Panc1 (cell line): ENCODE data around the gene OR5A2. TPM values are rescaled to one million over a fixed set of nuclear protein-coding genes. Genes with fewer than 3 reads are reported as not detected.

Experiments
- ATAC-seq: fragments of 200-7000 bp; cut with Tn5 transposase; 2 replicates; pipeline ENCODE4 v1.9.1; 2020; ENCODE audit warnings: mild to moderate bottlenecking, moderate library complexity
- BruUV-seq: library from RNA; stranded (reverse); fragments of 400-500 nt; replicated peaks from 2 replicates; lab custom pipeline; 2021; lab: Mats Ljungman, UMichigan
- CTCF ChIA-PET: fragments of 300-600 bp; sonication (Branson Sonifier 250); formaldehyde crosslinking; loops from one replicate; lab custom pipeline; 2022; ENCODE audit warnings: antibody characterized with exemption; lab: Charles Lee
- POLR2A ChIA-PET: fragments of 300-600 bp; sonication (Branson Sonifier 250); formaldehyde crosslinking; loops from one replicate; lab custom pipeline; 2022; ENCODE audit warnings: antibody characterized with exemption; lab: Charles Lee
- DNase-seq: peaks from one replicate; pipeline ENCODE4 v3.0.0-alpha.2; 2010; ENCODE audit warnings: low read depth, low spot score
- H3K27ac ChIP-seq: 2 replicates; pipeline ENCODE4 v1.5.1; 2011; ENCODE audit warnings: mild to moderate bottlenecking, low read length, inconsistent platforms
- H3K27me3 ChIP-seq: fragments of 200-500 bp; sonication (Bioruptor generic); 2 replicates; pipeline ENCODE4 v1.6.0; 2014; ENCODE audit warnings: low read length, inconsistent platforms; ENCODE audit not compliant: control insufficient read depth, insufficient read depth
- H3K36me3 ChIP-seq: fragments of 200-500 bp; sonication (Bioruptor generic); 2 replicates; pipeline ENCODE4 v1.5.1; 2014; ENCODE audit warnings: inconsistent platforms, mild to moderate bottlenecking, low read length, moderate library complexity; ENCODE audit not compliant: control insufficient read depth, insufficient read depth
- H3K4me1 ChIP-seq: 2 replicates; pipeline ENCODE4 v1.5.1; 2011; ENCODE audit warnings: inconsistent platforms, mild to moderate bottlenecking, low read length, moderate library complexity; ENCODE audit not compliant: control insufficient read depth, insufficient read depth
- H3K4me3 ChIP-seq, 2 experiments: 2 replicates each; pipeline ENCODE4 v1.5.1; 2011 to 2012; ENCODE audit warnings: low read depth in 2 of 2, low read length in 2 of 2, mild to moderate bottlenecking in 2 of 2, inconsistent platforms in 1 of 2, moderate library complexity in 1 of 2
- H3K9me3 ChIP-seq: fragments of 200-500 bp; sonication (Bioruptor generic); 2 replicates; pipeline ENCODE4 v1.5.1; 2014; ENCODE audit warnings: low read depth, mild to moderate bottlenecking, inconsistent platforms, low read length, moderate library complexity; ENCODE audit not compliant: control insufficient read depth, insufficient read depth
- POLR2AphosphoS5 ChIP-seq: IDR thresholded peaks from 2 replicates; pipeline ENCODE4 v1.6.1; 2012; ENCODE audit warnings: mild to moderate bottlenecking, low read depth, low read length, moderate library complexity
- SIN3A ChIP-seq: IDR thresholded peaks from 2 replicates; pipeline ENCODE4 v1.6.1; 2012; ENCODE audit warnings: low read depth, mild to moderate bottlenecking, low read length, moderate library complexity, borderline replicate concordance; ENCODE audit not compliant: insufficient read depth
- TCF7L2 ChIP-seq: IDR thresholded peaks from 2 replicates; pipeline ENCODE4 v1.6.1; 2011; ENCODE audit warnings: mild to moderate bottlenecking, low read depth, low read length, inconsistent platforms
- in situ Hi-C: cut with HindIII; loops from 2 replicates; pipeline ENCODE4 v1.10.0; 2016; ENCODE audit warnings: low sequenced_read_pairs, low pct_unique_long_range_greater_than_20kb
- intact Hi-C: fragments of 100-400 bp; cut with micrococcal nuclease; formaldehyde crosslinking; loops from one replicate; pipeline ENCODE4 v1.10.0; 2022; ENCODE audit not compliant: unreplicated experiment
- total RNA-seq: library from RNA; stranded (reverse); gene quantifications from one replicate; pipeline ENCODE4 v1.2.1, GENCODE V29; 2021; ENCODE audit not compliant: unreplicated experiment
- TF ChIP-seq, protein P1 (sequence below): fragments of 450-650 bp; IDR thresholded peaks from 2 replicates; pipeline ENCODE4 v1.5.1; 2017; ENCODE audit warnings: mild to moderate bottlenecking
- TF ChIP-seq, protein P2 (sequence below), 2 experiments: IDR thresholded peaks; 2 replicates each; pipeline ENCODE4 v1.6.1; 2011 to 2012; ENCODE audit warnings: low read depth in 2 of 2, control low read depth in 1 of 2, low read length in 1 of 2, mild to moderate bottlenecking in 1 of 2, moderate library complexity in 1 of 2; ENCODE audit not compliant: insufficient read depth in 1 of 2

Gene OR5A2
- total RNA-seq, 1 experiment from 2014 or later: not detected

DNA sequence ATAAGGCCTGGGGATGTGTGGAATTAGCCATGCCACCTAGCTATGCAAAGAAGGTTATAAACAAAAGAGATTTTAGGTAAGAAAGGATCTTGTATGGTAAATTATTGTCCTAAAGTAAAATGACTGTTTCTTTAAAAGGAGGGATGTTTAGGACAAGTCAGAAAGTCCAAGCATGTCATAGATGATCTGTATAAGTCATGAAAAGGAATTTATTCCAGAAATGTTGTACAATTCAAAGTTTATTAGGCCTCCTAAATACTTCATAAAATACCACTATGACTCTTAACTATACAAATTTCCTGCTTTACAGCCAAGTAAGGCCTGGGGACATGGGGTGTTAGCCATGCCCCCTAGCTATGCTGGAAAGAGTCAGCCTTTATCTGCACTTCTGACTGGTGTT, 22.7 kb downstream of the OR5A2 start:
- H3K27me3 ChIP-seq: no peaks in the 10 kb centered on the region
- TF ChIP-seq POLR2AphosphoS5: no peak
- TF ChIP-seq, protein P1, sequence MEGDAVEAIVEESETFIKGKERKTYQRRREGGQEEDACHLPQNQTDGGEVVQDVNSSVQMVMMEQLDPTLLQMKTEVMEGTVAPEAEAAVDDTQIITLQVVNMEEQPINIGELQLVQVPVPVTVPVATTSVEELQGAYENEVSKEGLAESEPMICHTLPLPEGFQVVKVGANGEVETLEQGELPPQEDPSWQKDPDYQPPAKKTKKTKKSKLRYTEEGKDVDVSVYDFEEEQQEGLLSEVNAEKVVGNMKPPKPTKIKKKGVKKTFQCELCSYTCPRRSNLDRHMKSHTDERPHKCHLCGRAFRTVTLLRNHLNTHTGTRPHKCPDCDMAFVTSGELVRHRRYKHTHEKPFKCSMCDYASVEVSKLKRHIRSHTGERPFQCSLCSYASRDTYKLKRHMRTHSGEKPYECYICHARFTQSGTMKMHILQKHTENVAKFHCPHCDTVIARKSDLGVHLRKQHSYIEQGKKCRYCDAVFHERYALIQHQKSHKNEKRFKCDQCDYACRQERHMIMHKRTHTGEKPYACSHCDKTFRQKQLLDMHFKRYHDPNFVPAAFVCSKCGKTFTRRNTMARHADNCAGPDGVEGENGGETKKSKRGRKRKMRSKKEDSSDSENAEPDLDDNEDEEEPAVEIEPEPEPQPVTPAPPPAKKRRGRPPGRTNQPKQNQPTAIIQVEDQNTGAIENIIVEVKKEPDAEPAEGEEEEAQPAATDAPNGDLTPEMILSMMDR: no peak
- TF ChIP-seq TCF7L2: no peak
- TF ChIP-seq, protein P2, sequence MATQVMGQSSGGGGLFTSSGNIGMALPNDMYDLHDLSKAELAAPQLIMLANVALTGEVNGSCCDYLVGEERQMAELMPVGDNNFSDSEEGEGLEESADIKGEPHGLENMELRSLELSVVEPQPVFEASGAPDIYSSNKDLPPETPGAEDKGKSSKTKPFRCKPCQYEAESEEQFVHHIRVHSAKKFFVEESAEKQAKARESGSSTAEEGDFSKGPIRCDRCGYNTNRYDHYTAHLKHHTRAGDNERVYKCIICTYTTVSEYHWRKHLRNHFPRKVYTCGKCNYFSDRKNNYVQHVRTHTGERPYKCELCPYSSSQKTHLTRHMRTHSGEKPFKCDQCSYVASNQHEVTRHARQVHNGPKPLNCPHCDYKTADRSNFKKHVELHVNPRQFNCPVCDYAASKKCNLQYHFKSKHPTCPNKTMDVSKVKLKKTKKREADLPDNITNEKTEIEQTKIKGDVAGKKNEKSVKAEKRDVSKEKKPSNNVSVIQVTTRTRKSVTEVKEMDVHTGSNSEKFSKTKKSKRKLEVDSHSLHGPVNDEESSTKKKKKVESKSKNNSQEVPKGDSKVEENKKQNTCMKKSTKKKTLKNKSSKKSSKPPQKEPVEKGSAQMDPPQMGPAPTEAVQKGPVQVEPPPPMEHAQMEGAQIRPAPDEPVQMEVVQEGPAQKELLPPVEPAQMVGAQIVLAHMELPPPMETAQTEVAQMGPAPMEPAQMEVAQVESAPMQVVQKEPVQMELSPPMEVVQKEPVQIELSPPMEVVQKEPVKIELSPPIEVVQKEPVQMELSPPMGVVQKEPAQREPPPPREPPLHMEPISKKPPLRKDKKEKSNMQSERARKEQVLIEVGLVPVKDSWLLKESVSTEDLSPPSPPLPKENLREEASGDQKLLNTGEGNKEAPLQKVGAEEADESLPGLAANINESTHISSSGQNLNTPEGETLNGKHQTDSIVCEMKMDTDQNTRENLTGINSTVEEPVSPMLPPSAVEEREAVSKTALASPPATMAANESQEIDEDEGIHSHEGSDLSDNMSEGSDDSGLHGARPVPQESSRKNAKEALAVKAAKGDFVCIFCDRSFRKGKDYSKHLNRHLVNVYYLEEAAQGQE (IDR thresholded peaks at IDR 0.05; ENCODE audit: insufficient read depth in 1 of 2, low read depth in 2 of 2, low read length in 1 of 2): no peak
- TF ChIP-seq SIN3A: no peak
- BruUV-seq: no TSS peak
- H3K4me1 ChIP-seq: no peaks in the 10 kb centered on the region
- POLR2A ChIA-PET: no interaction called here
- CTCF ChIA-PET: no interaction called here
- H3K4me3 ChIP-seq: no peak overlapping the region
- no peaks in the 10 kb centered on the region for H3K36me3 ChIP-seq
- no peak overlapping the region for H3K27ac ChIP-seq
- in situ Hi-C loops (no loop called here), intact Hi-C loops (no loop called here)
- peaks cover 12% of the 10 kb centered on the region; the same call in 1 of the 2 replicates for H3K9me3 ChIP-seq
- DNase-seq (no peak), ATAC-seq (no peak)

DNA sequence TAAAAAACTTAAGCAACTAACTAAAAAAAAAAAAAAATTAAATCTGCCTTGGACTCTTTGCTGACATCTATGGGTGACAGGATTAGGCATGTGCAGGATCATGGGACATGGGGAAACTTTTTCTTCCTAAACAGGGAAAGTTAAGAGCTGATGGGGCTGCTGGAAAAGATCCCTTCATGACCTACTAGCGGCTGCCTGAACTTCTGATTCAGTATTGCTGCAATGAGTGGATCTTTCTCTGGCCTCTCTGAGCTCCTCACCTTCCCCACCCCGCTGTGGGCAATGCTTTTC, 25.0 kb downstream of the OR5A2 start:
- in situ Hi-C loops: no loop called here
- ChIA-PET POLR2A (no interaction called here), CTCF (no interaction called here)
- BruUV-seq: no TSS peak
- TF ChIP-seq, protein P2 (IDR thresholded peaks at IDR 0.05; ENCODE audit: insufficient read depth in 1 of 2, low read depth in 2 of 2, low read length in 1 of 2): no peak
- TF ChIP-seq TCF7L2 (no peak), SIN3A (no peak), POLR2AphosphoS5 (no peak)
- TF ChIP-seq, protein P1: no peak
- H3K36me3 ChIP-seq: no peaks in the 10 kb centered on the region
- H3K4me1 ChIP-seq: no peaks in the 10 kb centered on the region
- H3K27ac ChIP-seq: no peak overlapping the region
- no peak for ATAC-seq
- no peak overlapping the region for H3K4me3 ChIP-seq
- H3K9me3 ChIP-seq: peaks cover 12% of the 10 kb centered on the region; the same call in 1 of the 2 replicates
- intact Hi-C loops: no loop called here
- no peaks in the 10 kb centered on the region for H3K27me3 ChIP-seq
- DNase-seq: no peak
